Ramos (cell line): ENCODE measurements around the gene PFKFB2.

Source experiments
- in situ Hi-C: fragments of 300-500 bp; cut with MboI; formaldehyde crosslinking; loops from one replicate; pipeline ENCODE4 v1.14.3; 2022; ENCODE audit warnings: low sequenced_read_pairs; ENCODE audit not compliant: unreplicated experiment

The PFKFB2 gene

DNA sequence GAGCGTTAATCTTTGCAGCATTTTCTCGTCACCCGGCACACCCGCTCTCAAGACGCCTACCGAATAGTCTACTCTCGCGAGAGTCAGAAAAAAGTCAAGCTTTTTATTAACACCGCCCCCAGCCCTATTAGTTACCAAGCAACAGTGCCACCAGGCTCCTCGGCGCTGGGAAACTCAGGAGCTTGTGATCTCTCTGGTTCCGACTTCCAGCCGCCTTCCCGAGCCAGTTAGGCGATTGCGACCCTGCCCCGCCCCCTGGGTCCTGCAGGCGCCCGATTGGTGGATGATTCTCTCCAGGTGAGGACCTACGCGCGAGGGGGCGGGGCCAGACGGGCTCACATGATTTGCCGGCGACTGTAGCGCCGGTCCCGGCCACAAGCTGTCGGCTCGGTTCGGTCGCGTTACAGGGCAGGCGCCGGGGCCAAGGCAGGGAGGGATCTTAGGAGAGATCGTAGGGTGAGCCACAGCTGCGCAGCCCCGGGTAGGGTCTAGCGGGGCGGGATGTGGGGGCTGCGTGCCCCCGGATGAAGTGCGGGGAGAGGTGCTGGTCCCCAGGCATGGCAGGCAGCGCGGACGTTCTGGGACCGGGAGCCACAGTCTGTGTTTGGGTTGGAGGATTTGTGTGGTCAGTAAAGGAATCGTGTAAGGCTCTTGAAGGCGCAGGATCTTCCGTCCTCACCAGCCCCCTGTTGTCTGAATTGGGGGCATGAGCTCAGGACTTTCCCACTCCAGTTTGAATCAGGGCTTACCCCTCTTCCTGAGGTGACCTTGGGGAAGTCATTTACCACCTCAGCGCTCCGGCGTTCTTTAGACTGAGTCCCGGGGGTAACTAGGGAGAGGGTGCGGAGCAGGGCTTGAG, at the start of gene PFKFB2:
Gene PFKFB2, plus strand, starts transcription at position 365 of the 859 bp plus-strand sequence. CDS start 1,443 bp downstream, outside the sequence.
- in situ Hi-C loops: no loop called here

DNA sequence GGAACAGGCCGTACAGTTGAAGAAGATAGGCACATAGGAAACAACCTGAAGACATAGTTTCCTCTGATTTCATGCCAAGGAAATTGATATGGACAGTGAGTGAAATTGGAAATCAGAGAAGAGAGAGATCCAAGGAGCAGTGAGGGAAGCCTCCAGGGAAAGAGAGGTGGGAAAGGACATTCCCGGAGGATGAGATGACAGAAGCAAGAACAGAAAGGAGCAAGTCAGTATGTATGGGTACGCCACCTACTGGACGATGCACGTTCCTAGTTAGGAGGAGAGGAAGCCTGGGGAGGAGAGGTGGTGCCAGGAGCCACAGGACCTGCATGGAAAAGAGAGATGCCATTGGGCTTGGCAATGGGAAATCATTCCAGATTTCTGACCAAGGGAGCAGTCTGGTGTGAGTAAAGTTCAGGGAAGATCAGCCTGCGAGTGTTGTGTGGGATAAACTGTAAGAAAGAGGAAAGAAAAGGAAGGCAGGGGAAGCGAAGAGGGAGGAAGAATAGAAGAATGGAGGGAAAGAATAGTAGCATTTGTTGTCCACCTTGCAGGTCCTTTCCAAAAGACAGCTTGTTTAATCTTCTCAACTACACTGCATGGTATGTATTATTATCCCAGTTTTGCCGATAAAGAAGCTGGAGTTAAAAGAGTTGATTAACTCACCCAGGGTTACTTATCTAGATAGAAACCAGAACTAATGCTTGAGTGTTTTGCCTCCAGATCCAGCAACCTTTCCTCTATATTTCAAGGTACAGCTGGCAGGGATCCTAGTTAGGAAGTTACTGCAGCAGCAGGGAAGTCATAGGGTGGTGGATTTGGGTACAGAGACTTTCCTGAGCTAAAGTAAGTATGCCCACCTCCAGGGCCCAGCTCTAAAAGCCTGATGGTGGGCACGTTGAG, 47.9 kb upstream of the PFKFB2 start:
- in situ Hi-C loops: no loop called here

DNA sequence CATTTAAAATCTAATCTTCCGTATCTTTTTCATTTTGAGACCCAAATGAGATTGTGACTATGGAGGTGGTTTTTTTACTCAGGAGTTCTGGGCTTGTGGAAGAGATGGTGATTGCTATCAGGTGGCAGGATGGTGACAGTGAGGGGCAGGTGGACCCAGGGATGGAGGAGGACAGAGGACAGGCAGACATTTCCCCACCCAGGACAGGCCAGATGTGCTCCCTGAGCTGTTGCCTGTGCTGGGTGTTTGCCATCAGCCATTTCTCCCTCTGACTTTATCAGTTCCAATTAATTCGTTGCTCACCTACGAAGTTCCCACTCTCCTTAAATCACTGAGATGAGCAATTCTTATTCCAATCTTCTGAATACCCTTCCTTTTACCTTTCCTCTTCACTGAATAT, 47.0 kb upstream of the PFKFB2 start:
- in situ Hi-C loops: no loop called here

- in situ Hi-C loops: no loop called here
Measured at GRCh38 chr1:207006914-207007313, 46.2 kb upstream of the PFKFB2 start.

GRCh38 chr1:207007352-207008033, 45.6 kb upstream of the PFKFB2 start:
- in situ Hi-C loops: no loop called here

- in situ Hi-C loops: no loop called here
Measured at GRCh38 chr1:207009182-207009850, 43.8 kb upstream of the PFKFB2 start.

GRCh38 chr1:207009945-207010344, 43.1 kb upstream of the PFKFB2 start:
- in situ Hi-C loops: no loop called here

GRCh38 chr1:207010726-207011125, 42.3 kb upstream of the PFKFB2 start:
- in situ Hi-C loops: no loop called here

GRCh38 chr1:207013321-207014085, 39.6 kb upstream of the PFKFB2 start:
- in situ Hi-C loops: no loop called here

GRCh38 chr1:207014728-207015127, 38.3 kb upstream of the PFKFB2 start:
- in situ Hi-C loops: no loop called here

DNA sequence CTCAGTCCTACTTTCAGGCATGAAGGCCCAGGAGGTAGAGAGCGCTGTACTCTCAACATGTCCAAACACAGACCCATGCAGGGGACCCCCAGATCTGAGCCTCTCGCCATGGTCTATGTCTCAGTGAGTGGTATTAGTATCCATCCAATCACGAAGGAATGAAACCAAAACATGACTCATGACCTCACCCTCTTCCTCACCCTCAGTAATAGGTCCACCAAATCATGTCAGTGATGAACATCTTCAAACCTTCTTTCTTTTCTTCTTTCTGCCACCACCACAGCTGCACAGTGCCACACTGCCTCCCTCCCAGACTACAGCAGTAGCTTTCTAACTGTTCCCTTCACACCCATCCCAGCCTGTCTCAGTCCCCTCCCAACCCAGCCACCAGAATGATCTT, 37.3 kb upstream of the PFKFB2 start:
- in situ Hi-C loops: no loop called here

DNA sequence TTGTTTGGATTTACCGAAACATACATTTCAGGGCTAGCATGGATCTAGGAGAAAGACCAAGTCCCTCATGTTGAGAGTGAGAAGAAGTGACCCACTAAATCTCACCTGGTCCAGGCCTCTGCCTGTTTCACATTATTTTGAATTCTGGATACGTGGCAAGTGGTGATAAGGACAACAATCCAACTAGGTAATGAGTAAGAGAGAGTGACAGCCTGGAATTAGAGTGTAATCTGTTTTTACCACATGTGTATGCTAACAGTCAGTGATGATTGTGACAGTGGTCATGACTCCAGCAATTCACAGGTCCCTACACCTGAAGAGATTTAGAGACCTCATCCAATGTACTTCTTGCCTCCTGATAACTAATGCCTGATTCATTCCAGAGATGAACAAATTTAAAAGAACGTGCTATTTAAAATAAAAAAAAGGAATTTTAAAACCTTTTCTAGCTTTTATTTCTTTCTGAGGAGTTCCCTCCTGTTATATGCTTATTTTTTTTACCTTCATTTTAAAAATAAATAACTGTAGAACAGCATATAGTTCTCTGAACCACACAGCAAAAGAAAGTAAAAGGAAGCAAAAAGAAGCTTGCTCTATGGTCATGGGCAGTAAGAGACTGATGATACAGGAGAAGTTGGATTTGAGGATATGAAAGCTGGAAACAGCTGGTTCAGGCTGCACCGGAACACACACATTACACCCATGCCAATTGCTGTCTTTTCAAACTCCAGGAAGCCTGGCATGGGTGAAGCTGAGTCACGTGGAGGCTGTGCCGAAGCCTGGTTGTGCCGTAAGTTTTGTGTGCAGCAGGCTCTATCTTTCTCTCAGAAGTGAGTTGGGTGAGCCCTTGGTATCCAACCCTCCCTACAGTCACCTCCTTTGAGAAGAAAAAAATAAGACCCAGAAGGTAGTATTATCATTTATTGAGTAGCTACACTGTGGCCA, 35.2 kb upstream of the PFKFB2 start:
- in situ Hi-C loops: no loop called here

DNA sequence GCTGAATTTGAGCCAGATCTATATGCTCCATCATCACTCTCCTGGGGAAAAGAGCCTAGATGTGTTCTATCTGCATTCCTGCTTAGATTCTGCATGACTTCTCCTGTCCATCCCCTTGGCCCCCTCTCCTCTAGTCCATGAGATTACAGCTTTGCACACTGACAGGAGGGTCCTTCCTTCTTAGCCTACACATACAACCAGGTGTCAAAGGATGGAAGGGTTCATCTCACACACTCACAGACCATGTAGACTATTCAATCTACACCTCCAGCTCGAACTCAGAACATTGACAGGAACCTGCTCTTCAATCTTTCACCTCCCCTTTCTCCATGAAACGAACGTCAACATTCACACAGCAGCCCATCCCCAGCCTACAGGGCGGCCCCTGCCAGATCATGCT, 34.4 kb upstream of the PFKFB2 start:
- in situ Hi-C loops: no loop called here

DNA sequence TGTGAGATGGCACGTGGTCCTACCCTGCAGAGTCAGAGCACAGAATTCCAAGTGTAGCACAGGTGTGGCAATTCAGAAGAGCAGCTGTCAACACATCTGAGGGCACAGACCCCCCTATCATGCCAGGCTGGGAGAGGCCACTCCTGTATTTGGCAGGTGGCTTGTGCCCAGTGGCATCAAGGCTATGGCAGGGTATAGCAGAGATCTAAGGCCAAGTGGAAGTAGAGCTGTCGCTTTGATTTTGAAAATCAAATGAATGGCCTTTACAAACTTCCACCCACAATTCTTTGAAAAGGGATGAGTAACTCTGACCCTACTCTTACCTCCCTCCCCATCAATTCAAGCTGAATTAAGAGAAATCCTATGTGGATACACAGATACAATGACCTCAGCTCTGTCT, 33.9 kb upstream of the PFKFB2 start:
- in situ Hi-C loops: no loop called here

- in situ Hi-C loops: no loop called here
Measured at GRCh38 chr1:207019661-207020060, 33.4 kb upstream of the PFKFB2 start.

GRCh38 chr1:207020065-207020708, 32.9 kb upstream of the PFKFB2 start:
- in situ Hi-C loops: no loop called here

- in situ Hi-C loops: no loop called here
Measured at GRCh38 chr1:207020709-207021107, 32.4 kb upstream of the PFKFB2 start.
